ENCODE data around the gene RASSF1. TPM values are rescaled to one million over a fixed set of nuclear protein-coding genes. Genes with fewer than 3 reads are reported as not detected.
"Not testable (repeated sequence)": the region's sequence is repeated elsewhere in the genome, so short reads cannot be mapped to it uniquely, and the experiment has no call there.

RASSF1 gene
- total RNA-seq, 1 donor from 2014 or later: 34.9 TPM

DNA sequence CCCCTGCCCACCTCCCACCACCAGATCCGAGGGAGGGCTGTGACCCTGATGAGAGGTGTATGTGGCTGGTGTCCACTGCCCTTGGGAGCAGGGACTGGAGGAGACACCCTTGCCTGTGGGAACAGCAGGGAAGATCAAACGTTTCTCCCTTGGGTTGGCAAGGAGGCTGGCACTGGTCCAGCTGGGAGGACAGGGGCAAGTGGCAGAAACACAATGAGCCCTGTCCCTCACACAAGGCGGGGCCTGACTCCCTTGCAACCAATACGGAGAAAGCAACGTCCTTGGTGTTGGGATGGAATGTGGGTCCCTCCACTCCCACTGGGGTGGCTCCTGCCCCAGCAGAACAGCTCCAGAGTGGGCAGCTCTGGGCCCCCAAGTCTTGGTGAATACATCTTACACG, 23.3 kb downstream of the RASSF1 start:
- H3K27me3 ChIP-seq: no peaks in the 10 kb centered on the region
- no peaks in the 10 kb centered on the region for H3K9me3 ChIP-seq
- peaks cover 8 to 27% of the 10 kb centered on the region in 2 donors for H3K4me1 ChIP-seq
- peaks cover 0 to 21% of the 10 kb centered on the region in 2 donors for H3K36me3 ChIP-seq
- intact Hi-C loops (cut with DNase I): no loop called here
- H3K4me3 ChIP-seq: no peak overlapping the region
- no peak overlapping the region for H3K27ac ChIP-seq
- DNase-seq (ENCODE audit: low spot score in 2 of 2): no peak
- TF ChIP-seq, protein P1, sequence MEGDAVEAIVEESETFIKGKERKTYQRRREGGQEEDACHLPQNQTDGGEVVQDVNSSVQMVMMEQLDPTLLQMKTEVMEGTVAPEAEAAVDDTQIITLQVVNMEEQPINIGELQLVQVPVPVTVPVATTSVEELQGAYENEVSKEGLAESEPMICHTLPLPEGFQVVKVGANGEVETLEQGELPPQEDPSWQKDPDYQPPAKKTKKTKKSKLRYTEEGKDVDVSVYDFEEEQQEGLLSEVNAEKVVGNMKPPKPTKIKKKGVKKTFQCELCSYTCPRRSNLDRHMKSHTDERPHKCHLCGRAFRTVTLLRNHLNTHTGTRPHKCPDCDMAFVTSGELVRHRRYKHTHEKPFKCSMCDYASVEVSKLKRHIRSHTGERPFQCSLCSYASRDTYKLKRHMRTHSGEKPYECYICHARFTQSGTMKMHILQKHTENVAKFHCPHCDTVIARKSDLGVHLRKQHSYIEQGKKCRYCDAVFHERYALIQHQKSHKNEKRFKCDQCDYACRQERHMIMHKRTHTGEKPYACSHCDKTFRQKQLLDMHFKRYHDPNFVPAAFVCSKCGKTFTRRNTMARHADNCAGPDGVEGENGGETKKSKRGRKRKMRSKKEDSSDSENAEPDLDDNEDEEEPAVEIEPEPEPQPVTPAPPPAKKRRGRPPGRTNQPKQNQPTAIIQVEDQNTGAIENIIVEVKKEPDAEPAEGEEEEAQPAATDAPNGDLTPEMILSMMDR (IDR thresholded peaks at IDR 0.05): no peak

DNA sequence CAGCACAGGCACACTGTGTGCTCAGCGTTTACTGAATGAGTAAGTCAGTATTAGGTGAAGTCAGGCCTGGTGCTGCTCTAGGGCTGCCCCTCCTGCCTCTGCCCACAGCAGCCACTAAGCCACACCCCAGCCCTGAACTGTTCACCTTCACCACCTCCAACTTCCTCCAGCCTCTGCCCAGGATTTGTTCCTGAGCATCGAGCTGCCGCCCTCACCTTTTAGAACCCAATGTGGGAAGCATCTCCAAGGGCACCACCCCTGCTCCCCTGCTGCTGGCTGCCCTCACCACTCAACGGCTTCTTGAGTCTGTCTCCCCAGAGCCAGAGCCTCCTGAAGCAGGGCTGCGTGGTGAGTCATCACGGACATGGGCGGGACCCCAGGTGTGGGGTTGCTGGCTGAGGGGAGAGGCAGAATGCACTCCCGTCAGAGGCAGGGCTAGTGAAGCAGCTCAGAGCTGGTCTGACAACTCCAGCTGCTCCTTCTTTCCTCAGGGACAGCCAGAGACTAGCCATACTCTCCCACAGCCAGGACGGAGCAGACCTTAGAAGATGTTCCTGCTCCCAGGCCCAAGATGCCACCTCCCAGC, 23.9 kb downstream of the RASSF1 start:
- Histone ChIP-seq H3K4me1 (peaks cover 8 to 22% of the 10 kb centered on the region in 2 donors), H3K27me3 (no peaks in the 10 kb centered on the region), H3K9me3 (no peaks in the 10 kb centered on the region), H3K27ac (no peak overlapping the region), H3K4me3 (no peak overlapping the region), H3K36me3 (peaks cover 0 to 21% of the 10 kb centered on the region in 2 donors)
- TF ChIP-seq, protein P1 (IDR thresholded peaks at IDR 0.05): no peak
- DNase-seq (ENCODE audit: low spot score in 2 of 2): no peak
- intact Hi-C loops (cut with DNase I): no loop called here

DNA sequence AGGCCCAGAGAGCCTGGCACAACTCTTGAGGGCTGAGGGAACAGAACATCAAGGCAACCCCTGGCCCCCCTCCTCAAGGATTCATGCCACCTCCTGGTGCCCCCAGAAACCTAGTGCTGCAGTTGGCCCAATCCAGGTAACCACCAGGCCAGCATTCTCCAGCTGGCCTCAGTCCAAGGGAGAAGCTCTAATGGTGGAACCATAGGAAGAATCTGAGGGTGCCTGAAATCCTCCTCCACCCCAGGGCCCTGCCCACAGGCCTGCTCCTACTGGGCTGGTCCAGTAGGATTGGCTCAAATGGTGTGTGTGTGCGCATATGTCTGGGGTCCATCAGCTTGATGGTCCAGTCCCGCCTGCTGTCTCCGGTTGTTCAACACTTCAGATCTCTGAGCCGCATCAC, 25.8 kb downstream of the RASSF1 start:
- TF ChIP-seq, protein P1 (IDR thresholded peaks at IDR 0.05): no peak
- peaks cover 0 to 21% of the 10 kb centered on the region in 2 donors for H3K36me3 ChIP-seq
- H3K27ac ChIP-seq: no peak overlapping the region
- no peaks in the 10 kb centered on the region for H3K27me3 ChIP-seq
- peaks cover 2 to 12% of the 10 kb centered on the region in 2 donors for H3K4me1 ChIP-seq
- DNase-seq (ENCODE audit: low spot score in 2 of 2): no peak
- intact Hi-C loops (cut with DNase I): no loop called here
- H3K9me3 ChIP-seq: no peaks in the 10 kb centered on the region
- H3K4me3 ChIP-seq: no peak overlapping the region

DNA sequence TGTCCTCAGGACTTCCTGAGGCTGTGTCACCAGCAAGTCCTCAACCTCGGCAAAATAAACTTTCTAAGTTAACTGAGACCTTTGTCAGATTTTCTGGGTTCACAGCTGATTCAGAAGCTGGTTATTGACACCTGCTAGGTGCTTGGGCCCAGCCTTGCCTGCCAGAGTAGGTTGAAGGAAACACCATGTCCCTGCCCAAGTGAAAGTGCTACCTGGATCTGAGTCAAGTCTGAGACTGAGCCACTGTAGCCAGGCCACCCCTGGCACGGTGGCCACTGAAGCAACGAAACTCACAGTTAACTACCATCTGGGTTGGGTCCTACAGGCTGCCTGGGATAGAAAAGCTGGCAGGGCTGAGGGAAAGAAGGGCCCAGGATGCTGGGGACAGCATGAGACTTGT, 26.3 kb downstream of the RASSF1 start:
- Histone ChIP-seq H3K4me3 (no peak overlapping the region), H3K27me3 (no peaks in the 10 kb centered on the region), H3K4me1 (peaks cover 0 to 9% of the 10 kb centered on the region in 2 donors), H3K27ac (no peak overlapping the region), H3K36me3 (peaks cover 0 to 21% of the 10 kb centered on the region in 2 donors), H3K9me3 (no peaks in the 10 kb centered on the region)
- TF ChIP-seq, protein P1 (IDR thresholded peaks at IDR 0.05): no peak
- intact Hi-C loops (cut with DNase I): no loop called here
- DNase-seq (ENCODE audit: low spot score in 2 of 2): no peak

DNA sequence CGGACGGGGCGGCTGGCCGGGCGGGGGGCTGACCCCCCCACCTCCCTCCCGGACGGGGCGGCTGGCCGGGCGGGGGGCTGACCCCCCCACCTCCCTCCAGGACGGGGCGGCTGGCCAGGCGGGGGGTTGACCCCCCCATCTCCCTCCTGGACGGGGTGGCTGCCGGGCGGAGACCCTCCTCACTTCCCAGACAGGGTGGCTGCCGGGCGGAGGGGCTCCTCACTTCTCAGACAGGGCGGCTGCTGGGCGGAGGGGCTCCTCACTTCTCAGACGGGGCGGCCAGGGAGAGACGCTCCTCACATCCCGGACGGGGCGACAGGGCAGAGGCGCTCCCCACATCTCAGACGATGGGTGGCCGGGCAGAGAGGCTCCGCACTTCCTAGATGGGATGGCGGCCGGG, 28.6 kb downstream of the RASSF1 start:
- H3K27me3 ChIP-seq; intact Hi-C loops (cut with DNase I); H3K4me3 ChIP-seq; H3K36me3 ChIP-seq; H3K9me3 ChIP-seq; H3K27ac ChIP-seq; H3K4me1 ChIP-seq; DNase-seq (ENCODE audit: low spot score in 2 of 2): not testable (repeated sequence)

DNA sequence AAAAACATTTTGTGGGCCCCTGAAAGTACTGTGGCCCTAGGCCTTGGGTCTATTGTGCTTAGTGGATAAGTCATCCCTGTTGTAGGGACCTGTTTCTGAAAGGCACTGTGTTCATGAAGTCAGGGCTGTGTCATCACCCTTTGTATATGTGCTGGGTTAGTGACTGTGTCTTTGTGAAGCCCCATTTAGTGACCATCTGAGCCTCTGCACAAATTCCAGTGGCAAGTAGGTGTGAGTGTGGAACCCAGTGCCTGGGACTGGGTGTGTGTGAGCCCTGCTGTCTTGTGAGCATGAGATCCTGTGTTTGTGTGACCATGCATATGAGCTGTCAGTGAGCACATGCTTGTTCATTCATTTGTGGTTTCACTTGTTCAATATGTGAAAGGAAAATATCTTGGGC, 36.0 kb downstream of the RASSF1 start:
- TF ChIP-seq, protein P1 (IDR thresholded peaks at IDR 0.05): no peak
- no peaks in the 10 kb centered on the region for H3K36me3 ChIP-seq
- no peak for DNase-seq (ENCODE audit: low spot score in 2 of 2)

More for the DNA sequence above, 36.0 kb downstream of the RASSF1 start:
- Histone ChIP-seq H3K9me3 (no peaks in the 10 kb centered on the region), H3K4me3 (no peak overlapping the region), H3K27ac (no peak overlapping the region), H3K27me3 (no peaks in the 10 kb centered on the region), H3K4me1 (peaks cover 7 to 8% of the 10 kb centered on the region in 2 donors)
- intact Hi-C loops (cut with DNase I): no loop called here

Measured in ascending aorta (tissue), 2 donors.